Fibroblast of villous mesenchyme (primary cell): ENCODE measurements around the gene SDR39U1. TPM values are rescaled to one million over a fixed set of nuclear protein-coding genes. Genes with fewer than 3 reads are reported as not detected.

ENCODE experiments used
- DNase-seq: peaks from one replicate; pipeline ENCODE4 v3.0.0-alpha.2; 2010; ENCODE audit warnings: low read depth
- H3K4me3 ChIP-seq: 2 replicates; pipeline ENCODE4 v1.5.1; 2011; ENCODE audit warnings: low read depth, mild to moderate bottlenecking, low read length
- CTCF ChIP-seq: IDR thresholded peaks from 2 replicates; pipeline ENCODE4 v1.5.1; 2012; ENCODE audit warnings: low read depth, mild to moderate bottlenecking, low read length; ENCODE audit not compliant: insufficient read depth
- total RNA-seq: library from RNA; depleted of rRNA; stranded (reverse); fragments of >200 nt; gene quantifications from 2 replicates; pipeline ENCODE4 v1.2.3, GENCODE V29; 2012

SDR39U1 gene
- total RNA-seq, 1 donor, result 9.5 TPM

- no peak overlapping the region for H3K4me3 ChIP-seq
- TF ChIP-seq CTCF, result no peak
- DNase-seq, result no peak
Observed at GRCh38 chr14:24418492-24418873, 24.1 kb downstream of the SDR39U1 start.

DNA sequence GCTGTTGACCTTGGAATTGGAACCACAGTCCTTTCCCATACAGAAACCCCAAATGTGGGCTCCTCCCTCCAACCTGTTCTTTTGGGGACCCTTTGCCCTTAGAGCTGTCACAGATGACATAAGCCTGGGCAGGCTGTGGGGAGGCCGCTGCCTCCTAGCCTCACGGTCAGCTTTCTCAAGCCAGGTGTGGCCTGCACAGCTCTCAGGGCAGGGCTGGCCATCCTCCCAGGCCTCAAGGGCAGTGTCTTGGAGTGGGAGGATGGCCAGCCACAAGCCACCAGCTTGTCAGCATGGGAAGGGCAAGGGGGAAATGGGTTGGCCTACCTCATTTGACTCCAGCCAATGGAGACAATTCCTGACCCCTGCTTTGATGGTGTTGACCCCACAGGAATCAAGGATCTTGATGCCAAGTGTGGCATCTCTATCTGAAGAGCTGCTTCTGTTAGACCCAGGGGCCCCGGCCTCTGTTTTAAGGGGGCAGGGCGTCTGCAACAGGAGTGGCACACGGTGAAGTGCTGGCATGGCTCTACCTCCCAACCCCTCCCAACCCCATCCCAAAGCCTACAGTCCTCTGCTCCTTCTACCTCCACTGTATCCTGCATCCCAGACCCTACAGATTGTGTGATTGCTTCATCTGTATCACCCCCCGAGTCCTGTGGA, 24.6 kb downstream of the SDR39U1 start:
- no peak for TF ChIP-seq CTCF
- no peak for DNase-seq
- no peak overlapping the region for H3K4me3 ChIP-seq

GRCh38 chr14:24416932-24417619, 25.5 kb downstream of the SDR39U1 start:
- TF ChIP-seq CTCF, result no peak
- H3K4me3 ChIP-seq, result no peak overlapping the region
- DNase-seq, result no peak

GRCh38 chr14:24416254-24416931, 26.2 kb downstream of the SDR39U1 start:
- TF ChIP-seq CTCF, result no peak
- no peak overlapping the region for H3K4me3 ChIP-seq
- no peak for DNase-seq

- H3K4me3 ChIP-seq, result no peak overlapping the region
- no peak for DNase-seq
- no peak for TF ChIP-seq CTCF
Observed at GRCh38 chr14:24415421-24416253, 26.9 kb downstream of the SDR39U1 start.

GRCh38 chr14:24414732-24415420, 27.7 kb downstream of the SDR39U1 start:
- no peak overlapping the region for H3K4me3 ChIP-seq

More at GRCh38 chr14:24414732-24415420, 27.7 kb downstream of the SDR39U1 start:
- no peak for TF ChIP-seq CTCF
- no peak for DNase-seq
